GM19099 (cell line): Measurements from ENCODE around the gene GPANK1.

Experiments used
- POLR2A ChIP-seq: IDR thresholded peaks from 3 replicates; pipeline ENCODE4 v1.6.1; 2011; ENCODE audit warnings: low read depth; ENCODE audit not compliant: insufficient read length; ENCODE audit errors: extremely low read depth

The GPANK1 gene

DNA sequence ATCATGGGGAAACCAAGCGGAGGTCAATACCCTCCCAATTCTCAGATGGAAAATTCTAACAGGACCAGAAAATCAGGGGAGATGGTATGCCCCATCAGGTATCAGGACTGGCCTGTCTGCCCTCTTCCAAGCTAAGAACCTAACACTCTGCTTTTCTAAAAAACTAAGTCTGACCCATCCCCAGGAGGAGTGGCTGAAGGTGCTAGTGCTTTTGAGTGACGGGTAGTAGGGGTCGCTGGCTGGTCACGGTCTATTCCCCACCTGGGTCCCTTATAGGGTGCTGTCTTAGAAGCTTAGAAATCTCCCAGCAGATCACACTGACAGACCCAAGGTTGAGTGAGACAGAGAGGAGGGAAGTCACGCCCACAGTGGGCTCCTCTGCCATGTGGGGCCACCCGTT lies 28.7 kb upstream of the GPANK1 start:
- TF ChIP-seq POLR2A = no peak

DNA sequence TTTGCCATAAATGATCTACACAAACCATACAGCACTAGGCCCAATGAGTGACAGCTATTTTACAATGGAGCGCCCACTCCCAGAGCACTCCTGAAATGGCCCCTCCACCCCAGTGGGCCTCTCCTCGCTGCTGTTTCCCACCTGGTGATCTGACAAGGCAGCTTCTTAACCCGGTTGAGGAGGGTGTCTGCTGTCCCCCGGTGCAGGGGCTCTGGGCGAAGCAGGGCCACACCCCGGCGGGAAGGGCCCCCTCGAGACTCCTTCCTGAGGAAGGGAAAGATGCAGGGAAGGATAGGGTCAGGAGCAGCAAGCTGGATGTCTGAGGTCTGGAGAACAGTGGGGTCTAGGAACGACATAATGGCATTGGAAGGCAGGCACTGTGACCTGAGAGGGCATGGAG lies 28.1 kb upstream of the GPANK1 start:
- TF ChIP-seq POLR2A = no peak

- TF ChIP-seq POLR2A = no peak
These were observed 27.6 kb upstream of the GPANK1 start for GRCh38 chr6:31692353-31692752.

DNA sequence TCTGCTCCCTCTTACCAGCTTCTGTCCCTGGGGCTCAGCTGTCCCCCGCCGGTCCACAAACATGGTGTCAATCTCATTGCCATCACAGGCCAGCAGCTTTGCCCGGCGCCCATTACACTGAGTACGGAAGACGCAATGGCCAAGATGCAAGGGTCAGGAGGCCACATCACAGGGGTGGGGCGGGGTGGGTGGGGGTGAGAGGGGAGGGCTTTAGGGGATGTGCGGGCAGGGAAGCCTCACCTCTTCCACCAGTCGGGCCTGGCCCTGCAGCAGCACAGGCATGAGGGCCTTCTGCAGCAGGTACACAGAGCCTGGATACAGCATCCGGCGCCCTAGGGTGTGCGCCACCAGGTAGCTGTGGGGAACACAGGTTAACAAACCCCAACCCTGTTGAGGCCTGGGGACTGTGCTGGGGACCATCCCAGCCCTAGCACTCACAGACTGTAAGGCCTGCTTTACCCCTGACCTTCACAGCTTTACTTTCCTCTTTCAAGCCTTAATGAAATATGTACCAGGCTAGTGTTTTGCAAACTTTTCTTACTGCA lies 26.8 kb upstream of the GPANK1 start:
- no peak for TF ChIP-seq POLR2A

GRCh38 chr6:31691078-31691463 lies 26.3 kb upstream of the GPANK1 start:
- TF ChIP-seq POLR2A = no peak

- TF ChIP-seq POLR2A = no peak
These were observed 25.7 kb upstream of the GPANK1 start for GRCh38 chr6:31690231-31691077.

GRCh38 chr6:31689249-31690110 lies 24.7 kb upstream of the GPANK1 start:
- no peak for TF ChIP-seq POLR2A

DNA sequence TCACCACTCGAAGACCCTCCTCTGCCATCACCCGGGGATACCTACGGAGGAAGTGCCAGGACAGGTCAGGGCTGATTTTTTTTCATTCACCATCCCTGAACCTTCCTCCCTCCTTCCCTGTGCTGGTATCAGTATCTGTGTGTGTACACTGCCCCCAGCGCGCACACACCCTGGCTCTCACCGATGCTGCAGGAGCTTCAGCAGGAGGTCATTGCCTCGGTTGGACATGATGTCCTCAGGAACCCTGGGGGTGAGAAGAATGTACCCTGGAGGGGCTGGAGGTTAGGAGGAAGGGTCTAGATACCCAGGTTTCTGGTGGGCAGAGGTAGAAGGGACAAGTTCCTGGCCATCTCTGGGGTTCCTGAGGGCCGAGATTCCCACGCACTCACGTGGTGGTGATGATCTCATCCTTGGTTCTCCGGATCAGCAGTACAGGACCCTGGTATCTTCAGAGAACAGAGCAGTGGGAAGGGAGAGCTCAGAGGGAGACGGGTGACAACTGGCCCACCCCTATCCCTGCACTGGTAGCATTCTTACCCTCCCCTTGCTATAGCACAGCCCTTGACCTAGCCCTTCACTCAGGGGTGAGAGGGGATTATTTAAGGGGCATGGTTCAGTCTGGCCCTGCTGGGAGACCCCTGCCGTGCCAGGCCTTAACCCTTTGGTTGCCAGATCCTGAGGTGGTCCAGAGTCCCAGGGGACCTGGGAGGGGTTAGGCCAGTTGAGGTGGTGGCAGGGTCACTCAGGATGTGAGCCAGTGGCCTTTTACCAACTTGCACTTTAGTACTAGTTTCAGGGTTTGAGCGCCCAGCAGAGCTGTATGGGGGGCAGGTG lies 23.3 kb upstream of the GPANK1 start:
- TF ChIP-seq POLR2A = no peak

- no peak for TF ChIP-seq POLR2A
These were observed 22.5 kb upstream of the GPANK1 start for GRCh38 chr6:31687321-31687720.

GRCh38 chr6:31686483-31686882 lies 21.7 kb upstream of the GPANK1 start:
- no peak for TF ChIP-seq POLR2A

DNA sequence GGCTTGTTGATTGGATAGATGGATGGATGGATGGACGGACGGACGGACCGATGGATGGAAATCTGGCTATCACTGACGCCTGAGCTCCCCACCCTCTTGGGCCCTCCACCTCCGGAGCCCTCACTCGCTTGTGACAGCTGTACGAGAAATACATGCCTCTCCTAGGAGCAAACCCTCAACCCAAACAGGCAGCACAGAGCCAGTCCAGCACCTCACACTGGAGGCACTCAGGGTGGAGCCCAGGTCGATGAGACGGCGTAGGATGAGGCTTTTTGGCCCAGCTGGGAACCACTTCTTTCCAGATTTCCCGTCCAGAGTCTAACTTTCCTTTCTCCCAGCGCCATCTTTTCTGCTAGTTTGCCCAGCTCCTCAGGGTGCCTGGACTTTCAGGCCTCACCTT lies 18.8 kb upstream of the GPANK1 start:
- no peak for TF ChIP-seq POLR2A

DNA sequence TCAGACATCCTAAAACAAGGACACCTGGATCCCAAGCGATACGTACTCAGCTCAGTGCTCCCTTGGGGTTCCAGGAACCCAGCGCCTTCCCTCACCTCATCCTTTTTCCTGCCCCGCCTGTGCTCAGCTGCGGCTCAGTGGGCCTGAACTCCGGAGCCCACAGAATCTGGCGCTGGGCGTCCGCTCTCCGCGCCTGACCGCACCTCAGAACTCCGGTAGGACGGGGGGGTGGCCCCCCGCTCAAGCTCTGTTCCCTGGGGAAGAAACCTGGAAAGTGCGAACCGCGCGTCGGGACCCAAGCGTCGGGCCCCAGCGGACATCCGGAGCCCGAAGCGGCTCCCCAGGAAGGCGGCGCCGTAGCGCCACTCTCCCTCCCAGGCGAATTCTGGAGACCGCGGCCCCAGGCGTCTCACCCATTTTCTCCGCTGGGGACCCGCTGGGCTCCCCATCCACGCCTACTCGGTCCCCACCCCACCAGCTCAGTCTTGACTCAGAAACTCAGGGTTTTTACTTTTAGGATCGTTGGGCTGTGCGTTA lies 16.4 kb upstream of the GPANK1 start:
- no peak for TF ChIP-seq POLR2A

GRCh38 chr6:31680226-31681134 lies 15.7 kb upstream of the GPANK1 start, which contains the start of gene LY6G5C:
LY6G5C (minus strand) TSS chr6:31681067; CDS start chr6:31680373, 694 bp downstream.
- peak; percentile 6 for TF ChIP-seq POLR2A
